ENCODE data around the gene RIOX2. TPM values are rescaled to one million over a fixed set of nuclear protein-coding genes. Genes with fewer than 3 reads are reported as not detected.

The RIOX2 gene
- total and polyA plus RNA-seq, 2 donors (not counting 1 experiment from before 2014, with no cell fraction given) = 18.5 to 23.6 TPM

GRCh38 chr3:97969541-97969940 is 2.7 kb downstream of the RIOX2 start:
- intact Hi-C loops (cut with micrococcal nuclease) = no loop called here
- Mint-ChIP-seq H3K9me3 (ENCODE audit: insufficient read depth) (no peaks in the 10 kb centered on the region), H3K27ac (no peak overlapping the region), H3K4me3 (no peak overlapping the region), H3K27me3 (no peaks in the 10 kb centered on the region), H3K4me1 (peaks cover 39% of the 10 kb centered on the region)
- peaks cover 15 to 16% of the 10 kb centered on the region in 2 donors for H3K4me1 ChIP-seq (ENCODE audit: control insufficient read depth in 2 of 2, insufficient read depth in 2 of 2, low read length in 2 of 2)
- H2AFZ ChIP-seq (ENCODE audit: insufficient read depth, low read depth, low read length, poor library complexity, severe bottlenecking) = no peak overlapping the region
- H3K4me3 ChIP-seq (ENCODE audit: control extremely low read depth in 1 of 5, extremely low read depth in 1 of 5, insufficient read depth in 1 of 5, low read depth in 2 of 5, low read length in 4 of 5) = no peak overlapping the region
- ChIA-PET POLR2A (no interaction called here), CTCF (interaction anchor here (1.4 kb wide), 1 partner anchor 15 kb away, joined by 5 read pairs; no protein-coding TSS in a partner anchor)
- H3K4me2 ChIP-seq (replicated peaks; ENCODE audit: low read depth, low read length, poor library complexity, severe bottlenecking) = no peak overlapping the region
- H3K27me3 ChIP-seq (replicated peaks in 1 of 4; ENCODE audit: control extremely low read depth in 1 of 4, control insufficient read depth in 3 of 4, insufficient read depth in 4 of 4, low read length in 3 of 4) = no peaks in the 10 kb centered on the region
- no peak for TF ChIP-seq EZH2 (IDR thresholded peaks at IDR 0.05; ENCODE audit: borderline replicate concordance, insufficient read depth, low read depth, low read length, poor library complexity, severe bottlenecking)
- TF ChIP-seq, protein P1, sequence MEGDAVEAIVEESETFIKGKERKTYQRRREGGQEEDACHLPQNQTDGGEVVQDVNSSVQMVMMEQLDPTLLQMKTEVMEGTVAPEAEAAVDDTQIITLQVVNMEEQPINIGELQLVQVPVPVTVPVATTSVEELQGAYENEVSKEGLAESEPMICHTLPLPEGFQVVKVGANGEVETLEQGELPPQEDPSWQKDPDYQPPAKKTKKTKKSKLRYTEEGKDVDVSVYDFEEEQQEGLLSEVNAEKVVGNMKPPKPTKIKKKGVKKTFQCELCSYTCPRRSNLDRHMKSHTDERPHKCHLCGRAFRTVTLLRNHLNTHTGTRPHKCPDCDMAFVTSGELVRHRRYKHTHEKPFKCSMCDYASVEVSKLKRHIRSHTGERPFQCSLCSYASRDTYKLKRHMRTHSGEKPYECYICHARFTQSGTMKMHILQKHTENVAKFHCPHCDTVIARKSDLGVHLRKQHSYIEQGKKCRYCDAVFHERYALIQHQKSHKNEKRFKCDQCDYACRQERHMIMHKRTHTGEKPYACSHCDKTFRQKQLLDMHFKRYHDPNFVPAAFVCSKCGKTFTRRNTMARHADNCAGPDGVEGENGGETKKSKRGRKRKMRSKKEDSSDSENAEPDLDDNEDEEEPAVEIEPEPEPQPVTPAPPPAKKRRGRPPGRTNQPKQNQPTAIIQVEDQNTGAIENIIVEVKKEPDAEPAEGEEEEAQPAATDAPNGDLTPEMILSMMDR (IDR thresholded peaks at IDR 0.05) = no peak
- H3K36me3 ChIP-seq (replicated peaks in 1 of 2; ENCODE audit: control extremely low read depth in 1 of 2, control insufficient read depth in 1 of 2, extremely low read depth in 1 of 2, insufficient read depth in 2 of 2, low read length in 1 of 2) = peaks cover 0 to 15% of the 10 kb centered on the region in 2 experiments
- no peak overlapping the region for H3K27ac ChIP-seq (ENCODE audit: low read length in 2 of 2)
- ATAC-seq (ENCODE audit: low read depth) (no peak), DNase-seq (no peak)
- no peak overlapping the region for H3K9ac ChIP-seq (ENCODE audit: low read length)
- no peaks in the 10 kb centered on the region for H3K9me3 ChIP-seq (ENCODE audit: control extremely low read depth in 1 of 3, control insufficient read depth in 2 of 3, insufficient read depth in 1 of 3, low read length in 2 of 3)
- H4K20me1 ChIP-seq (ENCODE audit: control insufficient read depth, insufficient read depth, low read length, poor library complexity, severe bottlenecking) = no peaks in the 10 kb centered on the region
- WGBS (ENCODE audit: insufficient coverage) = 96% methylated on average over 5 of the region's 5 CpGs
- peaks cover 27% of the 10 kb centered on the region for H3K79me2 ChIP-seq (ENCODE audit: control insufficient read depth, insufficient read depth, low read length)

DNA sequence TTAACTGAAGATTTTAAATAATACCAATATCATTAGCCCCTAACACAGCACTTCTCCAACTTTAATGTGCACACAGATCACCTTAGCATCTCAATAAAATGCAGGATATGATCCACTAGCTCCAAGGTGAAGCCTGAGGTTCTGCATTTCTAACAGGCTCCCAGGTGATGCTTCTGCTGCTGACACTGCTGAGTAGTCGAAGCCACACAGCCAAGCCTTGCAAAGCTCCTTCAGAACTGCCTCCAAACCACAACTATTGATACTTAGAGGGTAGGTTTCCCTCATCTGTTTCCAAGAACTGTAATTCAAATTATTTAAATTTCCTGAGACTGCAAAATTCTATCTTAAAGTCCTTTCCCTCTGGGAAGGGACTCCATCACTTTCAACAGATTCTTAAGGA is 3.9 kb downstream of the RIOX2 start:
- H3K36me3 ChIP-seq (replicated peaks in 1 of 2; ENCODE audit: control extremely low read depth in 1 of 2, control insufficient read depth in 1 of 2, extremely low read depth in 1 of 2, insufficient read depth in 2 of 2, low read length in 1 of 2) = peaks cover 0 to 15% of the 10 kb centered on the region in 2 experiments
- H3K9ac ChIP-seq (ENCODE audit: low read length) = no peak overlapping the region
- H3K27ac Mint-ChIP-seq = no peak overlapping the region
- no peaks in the 10 kb centered on the region for H3K9me3 Mint-ChIP-seq (ENCODE audit: insufficient read depth)
- no peak overlapping the region for H3K4me3 Mint-ChIP-seq
- TF ChIP-seq, protein P1 (IDR thresholded peaks at IDR 0.05) = no peak
- TF ChIP-seq EZH2 (IDR thresholded peaks at IDR 0.05; ENCODE audit: borderline replicate concordance, insufficient read depth, low read depth, low read length, poor library complexity, severe bottlenecking) = no peak
- intact Hi-C loops (cut with micrococcal nuclease) = no loop called here
- H3K27me3 ChIP-seq (replicated peaks in 1 of 4; ENCODE audit: control extremely low read depth in 1 of 4, control insufficient read depth in 3 of 4, insufficient read depth in 4 of 4, low read length in 3 of 4) = no peaks in the 10 kb centered on the region
- H3K4me1 Mint-ChIP-seq = peaks cover 46% of the 10 kb centered on the region
- H3K4me3 ChIP-seq (ENCODE audit: control extremely low read depth in 1 of 5, extremely low read depth in 1 of 5, insufficient read depth in 1 of 5, low read depth in 2 of 5, low read length in 4 of 5) = no peak overlapping the region
- no peak for DNase-seq
- peaks cover 15 to 16% of the 10 kb centered on the region in 2 donors for H3K4me1 ChIP-seq (ENCODE audit: control insufficient read depth in 2 of 2, insufficient read depth in 2 of 2, low read length in 2 of 2)
- no peak for ATAC-seq (ENCODE audit: low read depth)
- H3K27me3 Mint-ChIP-seq = no peaks in the 10 kb centered on the region
- H3K79me2 ChIP-seq (ENCODE audit: control insufficient read depth, insufficient read depth, low read length) = peaks cover 33% of the 10 kb centered on the region
- no peak overlapping the region for H2AFZ ChIP-seq (ENCODE audit: insufficient read depth, low read depth, low read length, poor library complexity, severe bottlenecking)
- no peak overlapping the region for H3K4me2 ChIP-seq (replicated peaks; ENCODE audit: low read depth, low read length, poor library complexity, severe bottlenecking)
- H3K27ac ChIP-seq (ENCODE audit: low read length in 2 of 2) = no peak overlapping the region
- WGBS (ENCODE audit: insufficient coverage) = no CpG with 5 or more reads among the region's 1 CpG
- ChIA-PET POLR2A (no interaction called here), CTCF (no interaction called here)
- H4K20me1 ChIP-seq (ENCODE audit: control insufficient read depth, insufficient read depth, low read length, poor library complexity, severe bottlenecking) = peaks cover 2% of the 10 kb centered on the region
- H3K9me3 ChIP-seq (ENCODE audit: control extremely low read depth in 1 of 3, control insufficient read depth in 2 of 3, insufficient read depth in 1 of 3, low read length in 2 of 3) = no peaks in the 10 kb centered on the region

Measured in B cell (primary cell).